OCI-LY7 (cell line): ENCODE data around the gene APOBEC3A.

Source experiments
- EZH2phosphoT487 ChIP-seq: fragments of 200-600 bp; sonication (generic); IDR thresholded peaks from 2 replicates; pipeline ENCODE4 v1.6.1; 2018; ENCODE audit warnings: low read depth, borderline replicate concordance, mild to moderate bottlenecking, mixed run types, antibody characterized with exemption, low read length, moderate library complexity, mixed read lengths
- TF ChIP-seq, protein P1 (sequence below): fragments of 200-600 bp; sonication (generic); conservative IDR thresholded peaks from 2 replicates; pipeline ENCODE4 v1.5.1; 2014; ENCODE audit warnings: mild to moderate bottlenecking, antibody characterized with exemption, low read length, moderate library complexity, mixed read lengths

DNA sequence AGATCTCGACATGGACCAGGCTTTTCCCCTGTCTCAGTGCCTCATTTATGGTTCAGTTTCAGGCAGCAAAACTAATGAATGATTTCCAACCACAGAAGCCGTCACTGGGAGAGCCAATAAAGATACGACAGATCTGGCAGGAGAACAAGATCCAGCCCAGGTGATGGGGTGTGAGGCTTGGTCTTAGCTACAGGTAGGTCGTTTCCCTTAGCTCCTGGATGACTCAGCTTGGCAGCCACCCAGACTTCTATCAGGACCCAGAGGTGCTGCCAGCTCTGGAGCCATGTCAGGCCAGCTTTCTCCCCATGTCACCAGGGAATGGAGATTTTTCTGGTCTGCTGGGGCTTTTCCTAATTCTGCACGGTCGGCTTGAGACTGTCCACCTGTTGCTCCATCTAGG, 36.3 kb upstream of the APOBEC3A start:
- TF ChIP-seq, protein P1, sequence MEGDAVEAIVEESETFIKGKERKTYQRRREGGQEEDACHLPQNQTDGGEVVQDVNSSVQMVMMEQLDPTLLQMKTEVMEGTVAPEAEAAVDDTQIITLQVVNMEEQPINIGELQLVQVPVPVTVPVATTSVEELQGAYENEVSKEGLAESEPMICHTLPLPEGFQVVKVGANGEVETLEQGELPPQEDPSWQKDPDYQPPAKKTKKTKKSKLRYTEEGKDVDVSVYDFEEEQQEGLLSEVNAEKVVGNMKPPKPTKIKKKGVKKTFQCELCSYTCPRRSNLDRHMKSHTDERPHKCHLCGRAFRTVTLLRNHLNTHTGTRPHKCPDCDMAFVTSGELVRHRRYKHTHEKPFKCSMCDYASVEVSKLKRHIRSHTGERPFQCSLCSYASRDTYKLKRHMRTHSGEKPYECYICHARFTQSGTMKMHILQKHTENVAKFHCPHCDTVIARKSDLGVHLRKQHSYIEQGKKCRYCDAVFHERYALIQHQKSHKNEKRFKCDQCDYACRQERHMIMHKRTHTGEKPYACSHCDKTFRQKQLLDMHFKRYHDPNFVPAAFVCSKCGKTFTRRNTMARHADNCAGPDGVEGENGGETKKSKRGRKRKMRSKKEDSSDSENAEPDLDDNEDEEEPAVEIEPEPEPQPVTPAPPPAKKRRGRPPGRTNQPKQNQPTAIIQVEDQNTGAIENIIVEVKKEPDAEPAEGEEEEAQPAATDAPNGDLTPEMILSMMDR = no peak
- TF ChIP-seq EZH2phosphoT487 = no peak
